Right ventricle myocardium superior (tissue), 1 donor: ENCODE data around the gene FHOD3. TPM values are rescaled to one million over a fixed set of nuclear protein-coding genes. Genes with fewer than 3 reads are reported as not detected.
A peak's percentile ranks its signal among the peaks of the same experiment; 100 is the strongest.

ENCODE experiments used
- ATAC-seq: fragments of 200-7000 bp; cut with Tn5 transposase; one replicate; pipeline ENCODE4 v1.9.1; 2020; ENCODE audit warnings: mild to moderate bottlenecking; ENCODE audit not compliant: poor library complexity
- DNase-seq: peaks from one replicate; pipeline ENCODE4 v3.0.0-alpha.2; 2020
- intact Hi-C: fragments of 100-400 bp; cut with DNase I; formaldehyde crosslinking; loops from one replicate; pipeline ENCODE4 v1.11.2; 2022
- total RNA-seq: library from RNA; stranded (reverse); fragmentation: NEBNext Ultra II Directional; extraction: Animal tissue kit (Norgen Biotek cat#: 25700); gene quantifications from one replicate; pipeline ENCODE4 v1.2.1, GENCODE V29; 2021
- donor health status: DM: no; HTN: yes; CAD: no; lungs with severe emphysema.

Gene FHOD3
- total RNA-seq, 1 donor from 2014 or later: 317 TPM

- ATAC-seq: no peak
- intact Hi-C loops: no loop called here
- no peak for DNase-seq
These were observed 278.8 kb downstream of the FHOD3 start for GRCh38 chr18:36576339-36576738.

DNA sequence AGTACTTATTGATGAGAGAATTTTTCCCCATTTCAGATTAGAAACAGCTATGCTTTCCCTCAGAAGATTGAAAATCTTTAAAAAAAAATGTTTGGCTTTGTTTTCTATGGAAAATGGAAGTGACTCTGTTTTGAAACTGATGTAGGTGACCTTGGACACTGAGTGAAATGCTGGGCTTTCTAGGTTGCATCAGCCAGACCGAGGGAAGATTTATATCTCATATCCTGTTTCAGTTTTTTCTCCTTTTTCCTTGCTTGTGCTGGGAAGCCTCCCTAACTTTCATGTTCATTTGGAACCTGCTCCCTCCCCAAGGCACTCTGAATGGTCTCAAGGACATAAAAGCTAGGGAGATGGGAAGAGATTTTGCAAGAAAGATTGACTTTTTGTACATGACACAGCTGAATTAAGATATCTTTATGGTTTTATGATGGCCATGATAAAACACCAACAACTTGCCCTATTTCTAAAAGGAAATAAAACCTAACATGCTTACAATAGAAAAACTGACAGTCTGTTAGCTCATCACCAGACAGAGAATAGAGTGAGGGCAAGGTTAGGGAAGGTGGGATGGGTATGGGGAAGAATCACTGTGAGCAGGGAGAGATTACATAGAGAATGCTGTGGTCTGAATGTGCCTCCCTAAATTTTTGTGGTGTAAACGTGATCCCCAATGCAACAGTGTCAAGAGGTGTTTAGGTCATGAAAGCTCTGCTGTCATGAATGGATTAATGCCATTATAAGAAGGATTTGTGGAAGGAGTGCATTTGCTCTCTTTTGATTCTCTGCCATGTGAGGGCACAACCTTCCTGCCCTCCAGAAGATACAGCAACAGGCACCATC lies 281.6 kb downstream of the FHOD3 start:
- intact Hi-C loops: no loop called here
- no peak for DNase-seq
- ATAC-seq: no peak

DNA sequence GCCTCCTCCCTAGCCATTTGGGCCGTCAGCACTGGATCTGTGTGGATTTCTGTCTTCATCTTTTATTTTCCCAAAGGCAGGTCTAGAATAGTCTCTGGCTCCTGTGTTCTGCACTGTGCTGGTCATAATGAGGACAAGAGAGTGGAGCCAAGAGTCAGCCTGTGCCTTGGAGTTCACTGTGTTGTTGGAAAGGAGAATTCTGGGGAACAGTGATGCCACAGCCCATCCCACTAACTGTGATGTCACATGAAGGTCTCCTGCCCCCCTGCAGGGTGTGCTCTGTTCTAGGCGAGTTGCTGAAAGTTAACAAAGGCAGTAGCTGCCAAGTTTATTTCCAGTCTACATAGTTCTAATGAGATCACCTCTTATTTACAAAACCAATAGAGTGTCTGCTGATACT lies 282.8 kb downstream of the FHOD3 start:
- DNase-seq (peak; percentile 51), ATAC-seq (peak; percentile 86)
- intact Hi-C loops: no loop called here

DNA sequence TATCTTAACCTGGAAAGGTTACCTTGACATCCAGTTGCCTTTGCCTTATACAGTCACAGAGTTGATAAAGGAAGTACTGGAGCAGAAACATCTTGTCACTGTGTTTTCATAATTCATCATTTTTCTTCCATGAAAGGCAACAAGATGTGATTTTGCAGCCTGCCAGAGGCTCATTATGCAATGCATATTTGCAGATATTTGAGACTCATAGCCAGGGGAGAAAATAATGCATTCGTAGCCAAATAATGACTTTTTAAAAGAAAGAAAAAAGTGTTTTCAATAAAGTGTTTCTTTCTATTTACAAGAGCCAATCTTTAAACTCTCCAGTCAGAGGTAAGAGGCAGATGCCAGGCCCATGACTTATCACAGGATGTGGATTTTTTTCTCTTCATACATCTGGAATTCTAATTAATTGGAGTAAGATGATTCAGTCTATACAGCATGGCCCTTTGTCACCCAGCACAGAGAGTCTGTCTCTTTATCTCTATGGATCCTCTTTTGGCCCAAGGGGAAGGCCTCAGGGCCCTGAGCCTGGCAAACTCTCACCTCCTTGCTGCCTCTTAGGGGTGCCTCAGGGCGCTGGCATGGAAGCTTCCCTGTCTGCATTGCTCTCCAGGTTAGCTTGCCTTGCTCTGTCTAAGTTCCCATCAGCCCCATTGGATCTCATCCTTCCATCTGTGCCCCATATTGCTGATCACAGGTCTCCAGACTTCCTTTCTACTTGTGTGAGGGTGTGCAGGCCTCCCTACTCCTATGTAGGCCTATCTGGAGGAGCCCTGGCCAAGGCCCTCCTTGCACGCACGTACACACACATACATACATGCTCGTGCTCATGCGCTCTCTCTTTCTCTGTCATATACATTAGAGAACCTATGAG lies 283.6 kb downstream of the FHOD3 start:
- intact Hi-C loops: no loop called here
- DNase-seq (no peak), ATAC-seq (peak; percentile 26)

- DNase-seq (no peak), ATAC-seq (no peak)
- intact Hi-C loops: no loop called here
These were observed 285.7 kb downstream of the FHOD3 start for GRCh38 chr18:36582988-36583745.

DNA sequence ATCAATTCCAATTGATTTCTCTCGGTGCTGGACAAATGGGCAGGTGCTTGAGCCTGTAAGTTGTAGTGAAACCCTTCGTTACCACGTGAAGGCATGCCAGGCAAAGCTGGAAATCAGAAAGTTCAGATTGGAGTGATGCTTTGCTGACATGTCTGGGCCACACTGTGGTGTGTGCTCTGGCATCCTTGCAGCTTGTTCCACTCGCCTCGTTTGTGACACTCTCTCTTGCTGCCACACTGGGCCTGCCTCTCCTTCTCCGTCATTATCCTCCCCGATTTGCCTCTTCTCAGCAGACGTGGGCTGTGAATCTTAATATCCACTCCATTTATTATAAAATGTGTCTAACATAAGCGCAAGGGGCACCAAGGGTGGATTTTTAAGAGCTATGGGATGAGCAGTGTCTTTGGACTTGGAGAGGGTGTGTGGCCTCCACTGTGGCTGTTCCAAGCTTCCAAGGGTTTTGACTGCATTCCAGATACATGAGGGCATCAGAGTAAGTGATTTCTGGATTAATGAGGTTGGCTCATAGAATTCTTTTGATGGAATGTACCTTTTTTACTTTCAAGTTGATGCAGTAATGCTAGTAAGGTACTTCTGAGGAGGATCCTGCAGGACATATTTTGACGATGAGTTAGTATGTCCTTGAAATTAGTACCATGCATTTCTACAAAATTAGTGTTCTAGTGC lies 292.5 kb downstream of the FHOD3 start:
- ATAC-seq: no peak
- DNase-seq: no peak
- intact Hi-C loops: no loop called here

GRCh38 chr18:36590621-36591580 lies 293.4 kb downstream of the FHOD3 start:
- ATAC-seq: no peak
- intact Hi-C loops: no loop called here
- no peak for DNase-seq

DNA sequence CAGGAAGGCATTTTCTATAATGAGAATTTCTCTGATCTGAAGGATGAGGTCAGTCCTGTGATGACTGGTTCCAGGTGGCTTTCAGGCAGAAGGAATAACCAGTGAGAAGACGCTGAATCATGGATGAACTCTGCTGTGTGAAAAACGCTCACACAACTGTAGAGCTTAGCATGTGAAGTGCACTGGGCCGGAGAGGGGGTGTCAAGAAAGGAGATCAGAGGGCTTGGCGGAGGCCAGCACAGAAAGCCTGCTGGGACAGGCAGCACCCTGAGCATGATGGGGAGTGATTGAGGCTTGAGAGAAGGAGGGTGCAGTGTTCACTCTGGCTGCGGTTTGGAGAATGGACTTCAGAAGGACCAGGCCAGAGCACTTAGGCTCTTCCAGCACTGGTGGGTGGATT lies 294.8 kb downstream of the FHOD3 start:
- DNase-seq (no peak), ATAC-seq (no peak)
- intact Hi-C loops: no loop called here

- DNase-seq: no peak
These were observed 295.5 kb downstream of the FHOD3 start for GRCh38 chr18:36593001-36593400.

GRCh38 chr18:36593641-36594040 lies 296.1 kb downstream of the FHOD3 start:
- no peak for DNase-seq
- intact Hi-C loops: no loop called here
- ATAC-seq: no peak

More at GRCh38 chr18:36593001-36593400, 295.5 kb downstream of the FHOD3 start:
- ATAC-seq: no peak
- intact Hi-C loops: no loop called here

GRCh38 chr18:36594621-36595020 lies 297.1 kb downstream of the FHOD3 start:
- intact Hi-C loops: no loop called here
- no peak for DNase-seq
- peak; percentile 69 for ATAC-seq

- ATAC-seq: peak; percentile 17
- intact Hi-C loops: no loop called here
- peak; percentile 46 for DNase-seq
These were observed 297.7 kb downstream of the FHOD3 start for GRCh38 chr18:36595046-36595817.

DNA sequence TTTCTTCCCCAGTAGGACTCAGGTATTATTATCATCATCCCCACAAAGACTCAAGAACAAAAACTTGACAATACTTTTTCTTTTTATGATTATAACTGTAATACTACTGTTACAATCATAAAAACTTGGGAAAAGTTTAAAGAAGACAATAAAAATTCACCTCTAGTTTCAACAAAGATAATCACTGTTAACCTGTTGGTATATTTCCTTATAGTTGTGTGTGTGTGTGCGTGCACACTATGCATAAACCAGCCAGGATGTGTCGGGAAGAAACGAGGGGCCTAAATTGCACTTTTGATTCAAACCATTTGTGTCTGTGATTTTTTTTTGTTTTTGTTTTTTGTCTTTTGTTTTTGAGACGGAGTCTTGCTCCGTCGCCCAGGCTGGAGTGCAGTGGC lies 298.3 kb downstream of the FHOD3 start:
- DNase-seq (no peak), ATAC-seq (no peak)
- intact Hi-C loops: no loop called here

DNA sequence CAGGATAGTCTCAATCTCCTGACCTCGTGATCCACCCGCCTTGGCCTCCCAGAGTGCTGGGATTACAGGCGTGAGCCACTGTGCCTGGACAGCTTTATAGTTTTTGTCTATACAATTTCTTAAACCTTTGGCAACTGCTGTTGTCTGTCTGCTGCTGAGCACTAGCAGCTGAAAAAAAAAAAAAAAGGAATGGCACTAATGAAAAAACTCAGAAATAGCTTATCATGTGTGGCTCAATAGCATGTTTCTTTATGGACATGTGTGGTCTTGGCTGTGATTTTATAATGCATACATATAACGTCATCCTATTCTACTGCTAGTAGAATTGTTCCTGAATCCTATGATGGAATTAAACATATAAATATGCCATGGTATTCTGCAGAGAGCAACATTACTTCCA lies 300.1 kb downstream of the FHOD3 start:
- intact Hi-C loops: no loop called here
- ATAC-seq (no peak), DNase-seq (no peak)

GRCh38 chr18:36600548-36600947 lies 303.0 kb downstream of the FHOD3 start:
- ATAC-seq (no peak), DNase-seq (no peak)
- intact Hi-C loops: loop anchor here (10.0 kb wide), 1 partner anchor 56 kb away; no protein-coding TSS in a partner anchor

GRCh38 chr18:36601316-36601715 lies 303.8 kb downstream of the FHOD3 start:
- intact Hi-C loops: loop anchor here (10.0 kb wide), 1 partner anchor 57 kb away; no protein-coding TSS in a partner anchor

GRCh38 chr18:36602071-36602470 lies 304.6 kb downstream of the FHOD3 start:
- no peak for ATAC-seq
- no peak for DNase-seq
- intact Hi-C loops: loop anchor here (10.0 kb wide), 1 partner anchor 57 kb away; no protein-coding TSS in a partner anchor

More at GRCh38 chr18:36601316-36601715, 303.8 kb downstream of the FHOD3 start:
- no peak for ATAC-seq
- no peak for DNase-seq
